HG03196 (cell line): Measurements from ENCODE around the gene KIFC1.
"Not testable (repeated sequence)": the region's sequence is repeated elsewhere in the genome, so short reads cannot be mapped to it uniquely, and the experiment has no call there.

Experiments
- ATAC-seq: cut with Tn5 transposase; IDR thresholded peaks from one replicate; pipeline ENCODE4 v1.9.1; 2021; ENCODE audit not compliant: unreplicated experiment

The KIFC1 gene, protein sequence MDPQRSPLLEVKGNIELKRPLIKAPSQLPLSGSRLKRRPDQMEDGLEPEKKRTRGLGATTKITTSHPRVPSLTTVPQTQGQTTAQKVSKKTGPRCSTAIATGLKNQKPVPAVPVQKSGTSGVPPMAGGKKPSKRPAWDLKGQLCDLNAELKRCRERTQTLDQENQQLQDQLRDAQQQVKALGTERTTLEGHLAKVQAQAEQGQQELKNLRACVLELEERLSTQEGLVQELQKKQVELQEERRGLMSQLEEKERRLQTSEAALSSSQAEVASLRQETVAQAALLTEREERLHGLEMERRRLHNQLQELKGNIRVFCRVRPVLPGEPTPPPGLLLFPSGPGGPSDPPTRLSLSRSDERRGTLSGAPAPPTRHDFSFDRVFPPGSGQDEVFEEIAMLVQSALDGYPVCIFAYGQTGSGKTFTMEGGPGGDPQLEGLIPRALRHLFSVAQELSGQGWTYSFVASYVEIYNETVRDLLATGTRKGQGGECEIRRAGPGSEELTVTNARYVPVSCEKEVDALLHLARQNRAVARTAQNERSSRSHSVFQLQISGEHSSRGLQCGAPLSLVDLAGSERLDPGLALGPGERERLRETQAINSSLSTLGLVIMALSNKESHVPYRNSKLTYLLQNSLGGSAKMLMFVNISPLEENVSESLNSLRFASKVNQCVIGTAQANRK

DNA sequence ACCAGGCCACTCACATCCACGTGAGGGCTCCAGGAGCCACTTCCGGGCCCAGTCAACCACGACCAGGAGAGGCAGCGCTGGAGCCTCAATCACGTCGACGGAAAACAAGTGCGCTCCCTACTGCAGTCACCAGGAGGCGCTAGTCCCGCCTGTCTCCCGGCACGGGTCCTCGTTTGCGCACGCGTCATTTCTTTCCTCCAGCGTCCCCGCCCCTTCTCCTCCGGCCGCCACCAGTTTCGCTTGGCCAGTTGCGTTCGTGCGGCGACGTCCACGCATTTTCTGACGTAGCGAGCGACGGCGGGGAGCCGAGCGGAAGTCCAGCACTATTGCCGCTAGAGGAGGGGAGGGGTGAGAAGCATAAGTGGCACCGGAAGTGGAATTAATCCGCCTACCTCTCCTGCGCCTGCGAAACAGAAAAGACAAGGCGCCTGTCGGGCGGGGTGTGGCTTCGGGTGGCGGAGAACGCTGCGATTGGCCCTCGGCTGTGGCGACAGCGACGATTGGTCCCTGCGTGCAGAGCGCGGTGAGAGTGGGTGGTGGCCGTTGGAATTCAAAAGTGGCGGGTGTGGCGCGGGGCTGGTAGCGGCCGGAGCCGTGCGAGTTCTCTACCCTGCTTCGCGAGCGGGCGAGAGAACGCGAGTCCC is at the start of gene KIFC1:
TSS of gene KIFC1 (plus strand) at position 546 of the 644 bp plus-strand sequence. CDS start 163 bp downstream, outside the sequence.
- peak; percentile 87 for ATAC-seq

DNA sequence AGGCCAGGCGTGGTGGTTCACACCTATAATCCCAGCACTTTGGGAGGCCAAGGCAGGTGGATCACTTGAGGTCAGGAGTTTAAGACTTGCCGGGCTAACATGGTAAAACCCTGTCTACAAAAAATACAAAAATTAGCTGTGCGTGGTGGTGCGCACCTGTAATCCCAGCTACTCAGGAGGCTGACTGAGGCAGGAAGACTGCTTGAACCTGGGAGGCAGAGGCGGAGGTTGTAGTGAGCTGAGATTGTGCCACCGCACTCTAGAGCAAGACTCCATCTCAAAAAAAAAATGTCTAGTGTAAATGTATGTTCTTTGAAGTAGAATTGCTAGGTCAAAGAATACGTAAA is 48.0 kb upstream of the KIFC1 start:
- ATAC-seq: not testable (repeated sequence)

- peak; percentile 51 for ATAC-seq
Measured at GRCh38 chr6:33343953-33344611, 47.5 kb upstream of the KIFC1 start.

DNA sequence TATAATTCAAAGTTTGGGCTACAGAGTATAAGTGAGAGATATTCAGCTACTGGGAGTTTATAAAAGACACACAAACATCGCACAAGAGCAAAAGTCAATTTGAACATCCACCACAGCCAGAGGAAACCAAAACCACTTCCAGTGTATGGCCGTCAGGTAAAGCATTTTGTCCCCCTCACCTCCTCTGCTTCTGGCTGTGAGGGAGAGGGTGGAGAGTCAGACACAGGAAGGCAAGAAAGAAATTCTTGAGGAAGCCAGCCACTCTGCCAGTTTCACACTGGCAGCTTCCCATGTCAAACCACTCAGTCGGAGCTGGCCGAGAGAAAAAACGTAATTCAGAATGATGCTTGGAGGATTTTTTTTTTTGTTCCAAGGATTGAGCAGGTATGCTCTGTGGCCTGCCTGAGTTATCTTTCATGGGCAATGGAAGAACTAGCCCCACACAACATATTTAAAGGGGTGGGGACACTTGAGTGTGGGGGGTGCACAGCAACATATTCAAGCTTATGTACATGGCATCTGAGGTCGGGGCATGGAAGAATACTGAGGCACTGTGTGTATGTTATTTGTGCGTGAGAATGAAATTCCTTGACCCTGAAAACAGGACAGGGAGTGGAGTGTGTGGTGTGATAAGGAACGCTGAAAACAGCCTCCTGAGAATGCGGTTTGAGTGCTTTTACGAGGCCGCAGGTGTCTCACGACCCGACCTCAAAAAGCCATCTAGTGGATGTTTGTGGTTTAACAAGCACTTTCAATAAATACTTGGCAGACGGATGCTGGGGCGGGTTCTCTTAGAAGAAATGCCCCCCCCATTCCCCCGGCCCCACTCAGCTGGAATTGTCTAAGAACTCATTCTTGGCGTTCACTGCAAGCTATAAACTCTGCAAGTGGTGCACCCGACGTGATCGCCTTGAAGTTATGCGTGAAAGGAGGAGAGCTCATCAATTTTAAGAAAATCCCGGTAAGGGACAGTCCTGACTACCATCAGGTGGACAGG is 46.6 kb upstream of the KIFC1 start:
- no peak for ATAC-seq

DNA sequence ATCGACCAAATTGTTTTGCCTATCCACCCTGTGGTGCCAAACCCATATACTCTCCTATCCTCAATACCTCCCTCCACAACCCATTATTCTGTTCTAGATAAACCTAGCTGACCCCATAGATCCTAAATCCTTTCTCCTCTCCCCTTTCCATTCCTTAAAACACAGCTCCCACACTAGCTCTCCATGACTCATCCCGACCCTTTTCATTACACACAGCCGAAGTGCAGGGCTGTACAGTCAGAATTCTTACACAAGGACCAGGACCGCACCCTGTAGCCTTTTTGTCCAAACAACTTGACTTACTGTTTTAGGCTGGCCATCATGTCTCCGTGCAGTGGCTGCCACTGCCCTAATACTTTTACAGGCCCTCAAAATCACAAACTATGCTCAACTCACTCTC is 44.7 kb upstream of the KIFC1 start:
- not testable (repeated sequence) for ATAC-seq

DNA sequence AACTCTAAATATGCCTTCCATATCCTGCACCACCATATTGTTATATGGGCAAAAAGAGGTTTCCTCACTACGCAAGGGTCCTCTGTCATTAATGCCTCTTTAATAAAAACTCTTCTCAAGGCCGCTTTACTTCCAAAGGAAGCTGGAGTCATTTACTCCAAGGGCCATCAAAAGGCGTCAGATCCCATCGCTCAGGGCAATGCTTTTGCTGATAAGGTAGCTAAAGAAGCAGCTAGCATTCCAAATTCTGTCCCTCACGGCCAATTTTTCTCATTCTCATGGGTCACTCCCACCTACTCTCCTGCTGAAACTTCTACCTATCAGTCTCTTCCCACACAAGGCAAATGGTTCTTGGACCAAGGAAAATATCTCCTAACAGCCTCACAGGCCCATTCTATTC is 43.8 kb upstream of the KIFC1 start:
- no peak for ATAC-seq

GRCh38 chr6:33355860-33356259 is 35.8 kb upstream of the KIFC1 start:
- ATAC-seq: not testable (repeated sequence)

DNA sequence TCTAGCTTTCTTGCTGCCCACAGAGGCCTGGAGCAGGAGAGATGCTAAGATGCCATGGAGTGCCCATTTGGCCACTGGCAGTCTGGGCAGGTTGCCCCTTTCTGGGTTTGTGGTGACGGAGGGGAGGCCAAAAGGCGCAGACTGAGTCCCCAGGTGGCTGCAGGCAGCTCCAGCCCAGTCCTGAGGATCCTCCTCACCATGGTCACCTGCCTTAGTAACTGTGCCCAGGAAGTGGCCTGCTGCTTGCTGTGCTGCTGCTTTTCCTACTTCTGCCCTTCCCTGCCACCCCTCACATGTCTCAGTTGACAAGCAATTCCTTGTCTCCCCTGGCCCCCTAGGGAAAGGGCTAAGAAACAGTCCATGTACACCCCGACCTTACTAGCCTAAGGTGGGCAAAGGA is 35.3 kb upstream of the KIFC1 start:
- no peak for ATAC-seq

- not testable (repeated sequence) for ATAC-seq
Measured at GRCh38 chr6:33357160-33357871, 34.3 kb upstream of the KIFC1 start.

DNA sequence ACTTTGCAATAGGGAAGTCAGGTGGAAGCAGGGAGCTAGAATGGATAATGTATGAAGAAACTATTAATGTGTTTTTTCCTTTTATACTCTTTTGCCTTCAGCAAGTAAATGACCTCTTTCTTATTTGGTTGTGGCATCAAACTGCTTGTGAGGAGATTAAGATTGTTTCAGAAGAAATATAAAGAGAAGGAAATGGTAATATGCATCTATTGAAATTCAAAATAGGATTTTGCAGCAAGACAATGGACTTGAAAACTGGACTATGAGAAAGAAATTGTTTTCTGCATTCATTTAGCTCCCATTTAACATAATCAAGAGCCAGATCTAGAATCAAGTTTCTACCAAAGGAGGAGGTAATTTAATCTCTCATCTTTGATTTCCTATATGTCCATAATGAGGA is 32.3 kb upstream of the KIFC1 start:
- ATAC-seq: no peak

DNA sequence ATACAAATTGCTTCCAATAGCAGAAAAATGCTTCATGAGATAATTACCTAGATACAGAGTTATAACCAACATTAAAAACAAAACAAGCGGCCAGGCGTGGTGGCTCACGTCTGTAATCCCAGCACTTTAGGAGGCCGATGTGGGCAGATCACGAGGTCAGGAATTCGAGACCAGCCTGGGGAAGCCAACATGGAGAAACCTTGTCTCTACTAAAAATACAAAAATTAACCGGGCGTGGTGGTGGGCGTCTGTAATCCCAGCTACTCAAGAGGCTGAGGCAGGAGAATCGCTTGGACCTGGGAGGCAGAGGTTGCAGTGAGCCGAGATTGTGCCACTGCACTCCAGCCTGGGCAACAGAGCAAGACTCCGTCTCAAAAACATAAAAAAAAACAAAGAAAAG is 28.1 kb upstream of the KIFC1 start:
- not testable (repeated sequence) for ATAC-seq

DNA sequence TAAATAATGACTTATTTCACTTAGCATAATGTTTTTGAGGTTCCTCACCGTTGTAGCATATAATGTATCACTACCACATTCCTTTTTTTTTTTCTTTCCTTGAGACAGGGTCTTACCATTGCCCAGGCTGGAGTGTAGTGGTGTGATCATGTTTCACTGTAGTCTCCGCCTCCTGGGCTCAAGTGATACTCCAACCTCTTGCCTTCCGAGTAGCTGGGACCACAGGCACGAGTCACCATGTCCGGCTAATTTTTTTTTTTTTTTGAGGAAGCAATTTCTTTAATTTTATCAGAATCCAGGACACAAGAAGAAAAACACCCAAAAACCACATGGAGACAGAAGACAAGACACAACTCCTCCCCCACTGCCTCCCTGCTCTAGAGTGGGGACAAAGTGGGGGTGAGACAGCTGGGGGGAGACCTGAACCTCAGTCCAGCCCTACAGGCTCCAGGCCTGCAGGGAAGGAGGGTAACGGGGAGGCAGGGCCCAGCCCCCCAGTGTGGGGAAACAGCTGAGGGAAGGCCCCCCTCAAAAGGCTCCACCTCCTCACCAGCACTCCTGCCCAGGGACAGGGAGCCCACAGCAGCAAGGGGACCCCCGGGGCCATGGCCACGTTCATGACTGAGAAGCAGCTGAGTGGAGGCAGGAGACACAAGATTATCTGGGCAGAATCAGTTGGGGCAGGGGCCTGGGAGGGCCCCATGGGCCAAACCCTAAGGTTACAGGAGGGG is 27.0 kb upstream of the KIFC1 start:
- not testable (repeated sequence) for ATAC-seq

- not testable (repeated sequence) for ATAC-seq
Measured at GRCh38 chr6:33365206-33365971, 26.2 kb upstream of the KIFC1 start.

GRCh38 chr6:33367009-33367714 is 24.5 kb upstream of the KIFC1 start:
- ATAC-seq: no peak

DNA sequence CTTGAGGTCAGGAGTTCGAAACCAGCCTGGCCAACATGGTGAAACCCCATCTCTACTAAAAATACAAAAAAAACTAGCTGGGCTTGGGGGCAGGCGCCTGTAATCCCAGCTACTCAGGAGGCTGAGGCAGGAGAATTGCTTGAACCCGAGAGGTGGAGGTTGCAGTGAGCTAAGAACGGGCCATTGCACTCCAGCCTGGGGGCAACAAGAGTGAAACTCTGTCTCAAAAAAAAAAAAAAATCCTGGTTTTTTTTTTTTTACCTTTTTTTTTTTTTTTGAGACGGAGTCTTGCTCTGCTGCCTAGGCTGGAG is 24.0 kb upstream of the KIFC1 start:
- ATAC-seq: not testable (repeated sequence)

- not testable (repeated sequence) for ATAC-seq
Measured at GRCh38 chr6:33371901-33372300, 19.7 kb upstream of the KIFC1 start.

DNA sequence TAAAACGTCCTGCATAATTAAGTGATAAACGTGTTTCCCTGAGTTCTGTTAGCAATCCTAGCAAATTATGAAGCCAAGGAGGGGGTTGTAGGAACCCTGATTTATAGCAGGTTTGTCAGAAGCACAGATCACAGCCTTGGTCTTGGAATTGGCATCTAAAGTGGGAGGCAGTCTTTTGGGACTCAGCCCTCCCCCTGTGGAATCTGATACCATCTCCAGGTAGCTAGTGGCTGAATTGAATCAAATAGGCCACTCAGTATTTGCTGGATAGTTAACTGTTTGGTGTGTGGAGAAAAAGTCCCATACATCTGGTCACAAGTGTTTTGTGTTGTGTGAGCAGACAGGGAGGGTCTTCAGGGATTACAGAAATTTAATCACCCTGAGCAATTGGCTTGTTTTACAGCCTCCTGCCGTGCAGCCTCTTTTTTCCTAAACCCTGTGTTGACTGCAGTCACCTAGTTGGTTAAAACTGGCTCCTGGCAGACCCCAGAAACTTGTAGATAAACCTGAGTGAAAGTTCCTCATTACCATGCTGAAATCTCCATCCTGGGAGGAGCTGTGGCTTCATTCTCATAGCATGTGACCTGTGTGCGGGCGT is 19.0 kb upstream of the KIFC1 start:
- no peak for ATAC-seq
